H9 (cell line): ENCODE results near the gene ALDH5A1. TPM values are rescaled to one million over a fixed set of nuclear protein-coding genes. Genes with fewer than 3 reads are reported as not detected.

ENCODE experiments used
- DNase-seq: peaks from one replicate; pipeline ENCODE4 v3.0.0-alpha.2; 2017
- H2AFZ ChIP-seq: one replicate; pipeline ENCODE4 v1.6.1; 2013; ENCODE audit warnings: mild to moderate bottlenecking, low read length, control low read depth, moderate library complexity
- H2AK5ac ChIP-seq: 2 replicates; pipeline ENCODE4 v1.6.1; 2013; ENCODE audit warnings: low read length, control low read depth, mixed read lengths; ENCODE audit not compliant: insufficient read length
- H2BK120ac ChIP-seq: one replicate; pipeline ENCODE4 v1.6.1; 2013; ENCODE audit warnings: low read depth, mild to moderate bottlenecking, low read length, control low read depth, inconsistent platforms; ENCODE audit not compliant: poor library complexity, severe bottlenecking
- H2BK12ac ChIP-seq: 2 replicates; pipeline ENCODE4 v1.6.1; 2013; ENCODE audit warnings: low read length, control low read depth, mixed read lengths, low read depth; ENCODE audit not compliant: insufficient read length
- H2BK15ac ChIP-seq: 2 replicates; pipeline ENCODE4 v1.6.1; 2013; ENCODE audit warnings: low read depth, low read length, control low read depth
- H2BK20ac ChIP-seq: one replicate; pipeline ENCODE4 v1.6.1; 2013; ENCODE audit warnings: low read depth, mild to moderate bottlenecking, low read length, control low read depth, inconsistent platforms; ENCODE audit not compliant: poor library complexity, severe bottlenecking
- H2BK5ac ChIP-seq: 2 replicates; pipeline ENCODE4 v1.6.1; 2013; ENCODE audit warnings: low read length, control low read depth, mixed read lengths; ENCODE audit not compliant: insufficient read length
- H3K14ac ChIP-seq: 2 replicates; pipeline ENCODE4 v1.6.1; 2013; ENCODE audit warnings: low read length, control low read depth; ENCODE audit not compliant: insufficient read depth
- H3K18ac ChIP-seq: 2 replicates; pipeline ENCODE4 v1.6.1; 2013; ENCODE audit warnings: low read depth, mild to moderate bottlenecking, mixed read lengths, low read length, control low read depth; ENCODE audit not compliant: insufficient read length
- H3K23ac ChIP-seq: 2 replicates; pipeline ENCODE4 v1.6.1; 2013; ENCODE audit warnings: low read length, control low read depth, mixed read lengths, low read depth; ENCODE audit not compliant: insufficient read length
- H3K23me2 ChIP-seq: 2 replicates; pipeline ENCODE4 v1.6.1; 2013; ENCODE audit warnings: low read depth, mild to moderate bottlenecking, mixed read lengths, low read length, control low read depth; ENCODE audit not compliant: insufficient read length, poor library complexity, severe bottlenecking
- H3K27ac ChIP-seq: 2 replicates; pipeline ENCODE4 v1.5.1; 2013; ENCODE audit warnings: low read length, control low read depth, mixed read lengths, low read depth; ENCODE audit not compliant: insufficient read length
- H3K27me3 ChIP-seq: 2 replicates; pipeline ENCODE4 v1.6.1; 2013; ENCODE audit warnings: low read length, control low read depth, inconsistent platforms; ENCODE audit not compliant: insufficient read depth
- H3K4ac ChIP-seq: 2 replicates; pipeline ENCODE4 v1.6.1; 2013; ENCODE audit warnings: low read depth, mild to moderate bottlenecking, control low read depth, inconsistent platforms, low read length, moderate library complexity
- H3K4me1 ChIP-seq: 2 replicates; pipeline ENCODE4 v1.6.1; 2013; ENCODE audit warnings: low read length, control low read depth, inconsistent platforms; ENCODE audit not compliant: insufficient read depth
- H3K4me2 ChIP-seq: 2 replicates; pipeline ENCODE4 v1.6.1; 2013; ENCODE audit warnings: low read length, control low read depth, mixed read lengths; ENCODE audit not compliant: insufficient read length, insufficient read depth
- H3K56ac ChIP-seq: 2 replicates; pipeline ENCODE4 v1.6.1; 2013; ENCODE audit warnings: low read depth, mild to moderate bottlenecking, mixed read lengths, low read length, control low read depth; ENCODE audit not compliant: insufficient read length
- H3K79me1 ChIP-seq: 2 replicates; pipeline ENCODE4 v1.6.1; 2013; ENCODE audit warnings: low read depth, mild to moderate bottlenecking, moderate library complexity, low read length, control low read depth, inconsistent platforms; ENCODE audit not compliant: insufficient read depth, poor library complexity, severe bottlenecking
- H3K79me2 ChIP-seq: 2 replicates; pipeline ENCODE4 v1.6.1; 2013; ENCODE audit warnings: low read length, control low read depth, inconsistent platforms; ENCODE audit not compliant: insufficient read depth
- H3K9ac ChIP-seq: 2 replicates; pipeline ENCODE4 v1.6.1; 2013; ENCODE audit warnings: low read length, control low read depth, mixed read lengths; ENCODE audit not compliant: insufficient read length; ENCODE audit errors: extremely low read depth
- H3K9me3 ChIP-seq: one replicate; pipeline ENCODE4 v1.6.1; 2013; ENCODE audit warnings: low read depth, low read length, inconsistent platforms; ENCODE audit not compliant: control insufficient read depth
- H3T11ph ChIP-seq: one replicate; pipeline ENCODE4 v1.6.1; 2013; ENCODE audit warnings: mild to moderate bottlenecking, low read length, control low read depth, inconsistent platforms
- H4K20me1 ChIP-seq: one replicate; pipeline ENCODE4 v1.6.1; 2013; ENCODE audit not compliant: control insufficient read depth, insufficient read length, insufficient read depth
- H4K5ac ChIP-seq: 2 replicates; pipeline ENCODE4 v1.6.1; 2013; ENCODE audit warnings: low read depth, mild to moderate bottlenecking, mixed read lengths, low read length, control low read depth; ENCODE audit not compliant: insufficient read length
- H4K8ac ChIP-seq: replicated peaks from 2 replicates; pipeline ENCODE4 v1.6.1; 2013; ENCODE audit warnings: low read length, control low read depth, mixed read lengths, low read depth; ENCODE audit not compliant: insufficient read length
- H4K91ac ChIP-seq: 2 replicates; pipeline ENCODE4 v1.6.1; 2013; ENCODE audit warnings: low read depth, mild to moderate bottlenecking, moderate library complexity, mixed read lengths, low read length, control low read depth; ENCODE audit not compliant: insufficient read length
- H3K27ac Mint-ChIP-seq, 3 experiments: 2 replicates in 2 of 3; 3 replicates in 1 of 3; pipeline ENCODE4 v1.8.0; 2020 to 2021; ENCODE audit warnings: mixed read lengths in 3 of 3, mild to moderate bottlenecking in 1 of 3, moderate library complexity in 1 of 3
- H3K27me3 Mint-ChIP-seq: 2 replicates; pipeline ENCODE4 v1.8.0; 2021; ENCODE audit warnings: low read depth, mild to moderate bottlenecking, moderate library complexity, mixed read lengths
- H3K36me3 Mint-ChIP-seq, 3 experiments: 2 replicates in 2 of 3; 3 replicates in 1 of 3; pipeline ENCODE4 v1.8.0; 2020 to 2021; ENCODE audit warnings: low read depth in 3 of 3, mixed read lengths in 3 of 3; ENCODE audit not compliant: insufficient read depth in 1 of 3
- H3K4me1 Mint-ChIP-seq, 2 experiments: 2 replicates each; pipeline ENCODE4 v1.8.0; 2020; ENCODE audit warnings: mixed read lengths in 2 of 2
- H3K4me3 Mint-ChIP-seq, 2 experiments: 2 replicates in 1 of 2; 3 replicates in 1 of 2; pipeline ENCODE4 v1.8.0; 2020 to 2021; ENCODE audit warnings: mild to moderate bottlenecking in 2 of 2, mixed read lengths in 2 of 2, moderate library complexity in 1 of 2
- H3K9me3 Mint-ChIP-seq, 2 experiments: 2 replicates in 1 of 2; 3 replicates in 1 of 2; pipeline ENCODE4 v1.8.0; 2020; ENCODE audit warnings: mild to moderate bottlenecking in 2 of 2, mixed read lengths in 2 of 2, moderate library complexity in 1 of 2
- WGBS: extraction: QIAGEN DNeasy Blood & Tissue Kit; methylation state at CpG from one replicate; pipeline ENCODE4 v1.1.7; 2013; ENCODE audit warnings: missing lambda C conversion rate, low lambda C conversion rate, mixed read lengths; ENCODE audit not compliant: insufficient read length; ENCODE audit errors: extremely low coverage; 5-methylcytosine and 5-hydroxymethylcytosine counted together
- total RNA-seq: library from RNA; stranded (reverse); gene quantifications from 2 replicates; pipeline ENCODE4 v1.2.1, GENCODE V29; 2021
- TF ChIP-seq, protein P1 (sequence below): fragments of 200-600 bp; sonication (generic); conservative IDR thresholded peaks from 3 replicates; pipeline ENCODE4 v1.8.0; 2021; ENCODE audit warnings: antibody characterized with exemption, mild to moderate bottlenecking

Gene ALDH5A1
- total RNA-seq, 1 experiment from 2014 or later, result 5.4 TPM

DNA sequence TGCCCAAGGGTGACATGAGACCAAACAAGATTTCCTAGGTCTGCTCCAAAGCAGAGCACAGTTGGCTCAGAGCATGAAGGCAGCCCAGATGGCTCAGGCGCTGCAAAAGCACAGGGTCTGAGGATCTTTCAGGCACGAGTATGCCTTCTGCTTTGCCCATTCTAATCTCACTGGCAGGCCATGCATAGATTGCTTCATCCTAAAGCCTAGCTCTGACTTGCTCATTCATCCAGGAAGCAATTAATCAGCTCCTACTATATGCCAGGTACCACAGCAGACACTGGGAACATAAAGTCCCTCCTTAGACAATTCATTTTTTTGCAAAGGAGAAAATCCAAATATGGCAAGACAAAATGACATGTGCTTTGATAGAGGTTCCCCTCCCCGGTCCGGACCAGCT is 36.6 kb upstream of the ALDH5A1 start:
- Histone ChIP-seq H2BK5ac (no peak overlapping the region), H3K23me2 (no peaks in the 10 kb centered on the region), H3K79me2 (no peaks in the 10 kb centered on the region), H3T11ph (no peak overlapping the region), H3K4me2 (no peak overlapping the region), H3K79me1 (no peaks in the 10 kb centered on the region), H3K23ac (no peak overlapping the region), H3K18ac (no peak overlapping the region), H3K14ac (no peak overlapping the region), H3K9ac (no peak overlapping the region), H4K8ac (no peak overlapping the region), H2AFZ (no peak overlapping the region), H3K27me3 (no peaks in the 10 kb centered on the region), H3K4ac (no peak overlapping the region), H2BK15ac (no peak overlapping the region), H2BK20ac (no peak overlapping the region), H2AK5ac (no peak overlapping the region), H3K27ac (no peak overlapping the region), H3K4me1 (no peaks in the 10 kb centered on the region), H4K5ac (no peak overlapping the region), H3K56ac (no peak overlapping the region), H2BK120ac (no peak overlapping the region), H3K9me3 (no peaks in the 10 kb centered on the region), H4K91ac (no peak overlapping the region), H4K20me1 (no peaks in the 10 kb centered on the region), H2BK12ac (no peak overlapping the region)
- no peak overlapping the region; a peak in 1 of 7 replicates for H3K27ac Mint-ChIP-seq
- no peaks in the 10 kb centered on the region for H3K27me3 Mint-ChIP-seq
- peaks cover 0 to 5% (median 0%) of the 10 kb centered on the region in 3 experiments; a peak in 2 of 7 replicates for H3K36me3 Mint-ChIP-seq
- H3K4me1 Mint-ChIP-seq, result peaks cover 3 to 9% of the 10 kb centered on the region in 2 experiments; a peak in 2 of 4 replicates
- TF ChIP-seq, protein P1, sequence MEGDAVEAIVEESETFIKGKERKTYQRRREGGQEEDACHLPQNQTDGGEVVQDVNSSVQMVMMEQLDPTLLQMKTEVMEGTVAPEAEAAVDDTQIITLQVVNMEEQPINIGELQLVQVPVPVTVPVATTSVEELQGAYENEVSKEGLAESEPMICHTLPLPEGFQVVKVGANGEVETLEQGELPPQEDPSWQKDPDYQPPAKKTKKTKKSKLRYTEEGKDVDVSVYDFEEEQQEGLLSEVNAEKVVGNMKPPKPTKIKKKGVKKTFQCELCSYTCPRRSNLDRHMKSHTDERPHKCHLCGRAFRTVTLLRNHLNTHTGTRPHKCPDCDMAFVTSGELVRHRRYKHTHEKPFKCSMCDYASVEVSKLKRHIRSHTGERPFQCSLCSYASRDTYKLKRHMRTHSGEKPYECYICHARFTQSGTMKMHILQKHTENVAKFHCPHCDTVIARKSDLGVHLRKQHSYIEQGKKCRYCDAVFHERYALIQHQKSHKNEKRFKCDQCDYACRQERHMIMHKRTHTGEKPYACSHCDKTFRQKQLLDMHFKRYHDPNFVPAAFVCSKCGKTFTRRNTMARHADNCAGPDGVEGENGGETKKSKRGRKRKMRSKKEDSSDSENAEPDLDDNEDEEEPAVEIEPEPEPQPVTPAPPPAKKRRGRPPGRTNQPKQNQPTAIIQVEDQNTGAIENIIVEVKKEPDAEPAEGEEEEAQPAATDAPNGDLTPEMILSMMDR, result no peak
- no peaks in the 10 kb centered on the region for H3K9me3 Mint-ChIP-seq
- WGBS, result no CpG with 5 or more reads among the region's 4 CpGs
- H3K4me3 Mint-ChIP-seq, result no peak overlapping the region
- DNase-seq, result no peak
